SK-N-MC (cell line): Measurements from ENCODE around the gene P2RX3.

ENCODE experiments used
- DNase-seq: peaks from one replicate; pipeline ENCODE4 v3.0.0-alpha.2; 2011; ENCODE audit warnings: low read depth, low spot score
- H3K27ac ChIP-seq: fragments of 200-600 bp; sonication (generic); 2 replicates; pipeline ENCODE4 v1.5.1; 2016; ENCODE audit warnings: mixed run types
- H3K36me3 ChIP-seq: fragments of 200-600 bp; sonication (generic); 2 replicates; pipeline ENCODE4 v1.6.1; 2017; ENCODE audit warnings: antibody characterized with exemption, low read length, mixed read lengths; ENCODE audit not compliant: insufficient read depth
- H3K4me3 ChIP-seq: fragments of 200-600 bp; sonication (generic); 2 replicates; pipeline ENCODE4 v1.5.1; 2016
- H3K9ac ChIP-seq: fragments of 200-600 bp; sonication (generic); 2 replicates; pipeline ENCODE4 v1.8.0; 2017; ENCODE audit warnings: mixed run types, mixed read lengths; ENCODE audit not compliant: insufficient read length
- H3K9me3 ChIP-seq: fragments of 200-600 bp; sonication (generic); 2 replicates; pipeline ENCODE4 v1.6.1; 2017; ENCODE audit warnings: low read depth, mild to moderate bottlenecking, antibody characterized with exemption, low read length, moderate library complexity, mixed read lengths
- EZH2 ChIP-seq: fragments of 200-600 bp; sonication (generic); IDR thresholded peaks from one replicate; pipeline ENCODE4 v1.6.1; 2017; ENCODE audit warnings: antibody characterized with exemption
- FOXP2 ChIP-seq: optimal IDR thresholded peaks from 2 replicates; pipeline ENCODE3; 2011; ENCODE audit warnings: mild to moderate bottlenecking, moderate library complexity; ENCODE audit not compliant: insufficient read depth; ENCODE audit errors: extremely low read length, control extremely low read depth
- POLR2AphosphoS5 ChIP-seq: IDR thresholded peaks from 2 replicates; pipeline ENCODE4 v1.6.1; 2012; ENCODE audit warnings: mild to moderate bottlenecking, low read depth, low read length, borderline replicate concordance

P2RX3 gene

GRCh38 chr11:57406337-57406904 is 68.3 kb downstream of the P2RX3 start:
- DNase-seq, result no peak
- TF ChIP-seq FOXP2, result no peak
- no peak for TF ChIP-seq POLR2AphosphoS5
- TF ChIP-seq EZH2, result no peak
- Histone ChIP-seq H3K36me3 (no peaks in the 10 kb centered on the region), H3K4me3 (no peak overlapping the region), H3K27ac (no peak overlapping the region), H3K9ac (no peak overlapping the region), H3K9me3 (no peaks in the 10 kb centered on the region)

GRCh38 chr11:57407010-57407920 is 69.1 kb downstream of the P2RX3 start:
- Histone ChIP-seq H3K9me3 (no peaks in the 10 kb centered on the region), H3K4me3 (no peak overlapping the region), H3K9ac (no peak overlapping the region), H3K27ac (no peak overlapping the region), H3K36me3 (no peaks in the 10 kb centered on the region)
- no peak for DNase-seq
- no peak for TF ChIP-seq FOXP2
- TF ChIP-seq EZH2, result no peak
- TF ChIP-seq POLR2AphosphoS5, result no peak

- H3K27ac ChIP-seq, result no peak overlapping the region
- H3K9ac ChIP-seq, result no peak overlapping the region
- no peaks in the 10 kb centered on the region for H3K36me3 ChIP-seq
- no peak for DNase-seq
- H3K4me3 ChIP-seq, result no peak overlapping the region
- H3K9me3 ChIP-seq, result no peaks in the 10 kb centered on the region
- no peak for TF ChIP-seq POLR2AphosphoS5
Measured at GRCh38 chr11:57407941-57408475, 69.9 kb downstream of the P2RX3 start.

DNA sequence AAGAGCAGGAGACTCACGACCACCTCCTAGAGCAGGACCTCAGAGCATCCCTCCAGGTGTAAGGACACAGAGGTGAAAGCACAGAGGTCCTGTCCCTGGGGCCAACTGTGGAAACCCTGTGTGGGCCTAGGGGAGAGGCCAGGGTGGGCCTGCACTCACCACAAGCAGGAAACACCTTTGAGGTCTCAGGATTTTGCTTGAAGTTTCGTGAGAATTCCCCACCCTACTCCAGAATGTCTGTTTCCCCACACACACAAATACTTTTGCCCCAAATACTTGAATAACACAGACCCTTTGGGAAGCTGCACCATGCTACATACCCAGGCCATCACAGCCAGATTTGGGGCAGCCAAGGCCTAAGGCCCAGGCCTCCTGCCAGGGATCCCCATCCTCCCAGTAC is 70.6 kb downstream of the P2RX3 start:
- H3K27ac ChIP-seq, result no peak overlapping the region
- TF ChIP-seq EZH2 (no peak), POLR2AphosphoS5 (no peak), FOXP2 (no peak)

GRCh38 chr11:57409321-57410100 is 71.4 kb downstream of the P2RX3 start:
- DNase-seq, result no peak
- Histone ChIP-seq H3K36me3 (no peaks in the 10 kb centered on the region), H3K9ac (no peak overlapping the region), H3K9me3 (no peaks in the 10 kb centered on the region), H3K27ac (no peak overlapping the region), H3K4me3 (no peak overlapping the region)
- TF ChIP-seq POLR2AphosphoS5 (no peak), FOXP2 (no peak), EZH2 (no peak)

More for the DNA sequence above, 70.6 kb downstream of the P2RX3 start:
- H3K9me3 ChIP-seq, result no peaks in the 10 kb centered on the region
- no peak overlapping the region for H3K4me3 ChIP-seq
- H3K36me3 ChIP-seq, result no peaks in the 10 kb centered on the region
- no peak for DNase-seq
- no peak overlapping the region for H3K9ac ChIP-seq

GRCh38 chr11:57410287-57410686 is 72.1 kb downstream of the P2RX3 start:
- no peak for TF ChIP-seq POLR2AphosphoS5
- no peak for TF ChIP-seq FOXP2
- TF ChIP-seq EZH2, result no peak
- Histone ChIP-seq H3K27ac (no peak overlapping the region), H3K4me3 (no peak overlapping the region), H3K9ac (no peak overlapping the region), H3K36me3 (no peaks in the 10 kb centered on the region), H3K9me3 (no peaks in the 10 kb centered on the region)
- DNase-seq, result no peak

DNA sequence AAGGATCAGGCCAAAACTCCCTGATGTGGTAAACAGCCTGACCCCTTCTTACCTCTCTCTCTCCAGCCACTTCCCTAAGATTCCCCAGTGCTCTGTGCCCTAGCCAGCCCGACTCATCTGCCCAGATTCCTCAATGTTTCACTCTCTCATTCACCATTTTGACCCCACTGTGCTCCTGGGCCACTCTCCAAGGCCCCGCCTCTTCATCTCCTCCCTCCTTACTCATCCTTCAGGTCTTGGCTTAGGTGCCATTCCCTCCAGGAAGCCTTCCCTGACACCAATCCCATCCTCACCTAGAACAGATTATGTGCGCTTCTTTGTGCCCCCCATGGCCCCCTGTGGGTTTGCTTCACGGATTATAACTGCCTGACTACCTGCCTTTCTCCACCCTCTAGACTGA is 75.5 kb downstream of the P2RX3 start:
- Histone ChIP-seq H3K9ac (no peak overlapping the region), H3K9me3 (no peaks in the 10 kb centered on the region), H3K36me3 (no peaks in the 10 kb centered on the region), H3K27ac (no peak overlapping the region), H3K4me3 (no peak overlapping the region)
- no peak for TF ChIP-seq EZH2
- no peak for TF ChIP-seq FOXP2
- no peak for TF ChIP-seq POLR2AphosphoS5
- no peak for DNase-seq
